ENCODE measurements around the gene PRKD1.

- TF ChIP-seq CTCF (IDR thresholded peaks at IDR 0.05), result no peak
- TF ChIP-seq POLR2A (IDR thresholded peaks at IDR 0.05), result no peak
Observed at GRCh38 chr14:29846339-29847055, 81.2 kb downstream of the PRKD1 start.
